ENCODE results near the gene SNX6.
"Not testable (repeated sequence)": the region's sequence is repeated elsewhere in the genome, so short reads cannot be mapped to it uniquely, and the experiment has no call there.

Gene SNX6

GRCh38 chr14:34562037-34562775 lies 67.7 kb downstream of the SNX6 start:
- not testable (repeated sequence) for FAIRE-seq

GRCh38 chr14:34556498-34556829 lies 73.5 kb downstream of the SNX6 start:
- FAIRE-seq, result not testable (repeated sequence)

- not testable (repeated sequence) for FAIRE-seq
Observed at GRCh38 chr14:34555583-34556497, 74.1 kb downstream of the SNX6 start.

GRCh38 chr14:34554540-34555250 lies 75.3 kb downstream of the SNX6 start:
- no peak for FAIRE-seq

- FAIRE-seq, result not testable (repeated sequence)
Observed at GRCh38 chr14:34549276-34549966, 80.5 kb downstream of the SNX6 start.

GRCh38 chr14:34548472-34548981 lies 81.4 kb downstream of the SNX6 start:
- no peak for FAIRE-seq

- not testable (repeated sequence) for FAIRE-seq
Observed at GRCh38 chr14:34547136-34547520, 82.8 kb downstream of the SNX6 start.

- not testable (repeated sequence) for FAIRE-seq
Observed at GRCh38 chr14:34546272-34547135, 83.4 kb downstream of the SNX6 start.

GRCh38 chr14:34540181-34541059 lies 89.5 kb downstream of the SNX6 start:
- FAIRE-seq, result not testable (repeated sequence)

GRCh38 chr14:34539407-34540180 lies 90.4 kb downstream of the SNX6 start, which contains the start of gene EAPP:
Gene EAPP (minus strand): TSS chr14:34539701. CDS start chr14:34539628, 73 bp downstream.
- no peak for FAIRE-seq

- FAIRE-seq, result no peak
Observed at GRCh38 chr14:34538871-34539406, 91.0 kb downstream of the SNX6 start.

- FAIRE-seq, result not testable (repeated sequence)
Observed at GRCh38 chr14:34538096-34538495, 91.9 kb downstream of the SNX6 start.

- FAIRE-seq, result no peak
Observed at GRCh38 chr14:34537677-34538009, 92.3 kb downstream of the SNX6 start.

- no peak for FAIRE-seq
Observed at GRCh38 chr14:34536951-34537676, 92.8 kb downstream of the SNX6 start.

GRCh38 chr14:34527591-34527990 lies 102.4 kb downstream of the SNX6 start:
- no peak for FAIRE-seq

- not testable (repeated sequence) for FAIRE-seq
Observed at GRCh38 chr14:34524216-34524615, 105.7 kb downstream of the SNX6 start.

- FAIRE-seq, result no peak
Observed at GRCh38 chr14:34522496-34522895, 107.5 kb downstream of the SNX6 start.

GRCh38 chr14:34521071-34521470 lies 108.9 kb downstream of the SNX6 start:
- FAIRE-seq, result not testable (repeated sequence)

Measured in islet of Langerhans (tissue), 1 donor.